Psoas muscle (tissue), 8 donors: ENCODE results near the gene PLAAT2. TPM values are rescaled to one million over a fixed set of nuclear protein-coding genes. Genes with fewer than 3 reads are reported as not detected.

Experiments
- ATAC-seq, 4 donors: fragments of 200-7000 bp; cut with Tn5 transposase; one replicate each; pipeline ENCODE4 v1.9.1; 2020; ENCODE audit warnings: moderate library complexity in 3 of 4, mild to moderate bottlenecking in 2 of 4
- DNase-seq, 2 donors: peaks; one replicate each; pipeline ENCODE4 v3.0.0-alpha.2; 2020
- H3K27ac ChIP-seq: fragments of 200-600 bp; one replicate; pipeline ENCODE4 v1.8.0; 2022
- H3K27me3 ChIP-seq, 3 donors: fragments of 200-600 bp in 1 of 3; one replicate each; pipeline versions ENCODE4 v1.6.1 to v1.8.0; 2013 to 2022; ENCODE audit warnings: low read length in 2 of 3, mild to moderate bottlenecking in 2 of 3, moderate library complexity in 1 of 3; ENCODE audit not compliant: insufficient read depth in 3 of 3
- H3K36me3 ChIP-seq, 2 donors: fragments of 200-600 bp in 1 of 2; one replicate each; pipeline versions ENCODE4 v1.6.1 to v1.8.0; 2013 to 2022; ENCODE audit warnings: low read depth in 1 of 2, mild to moderate bottlenecking in 1 of 2, moderate library complexity in 1 of 2; ENCODE audit not compliant: insufficient read depth in 1 of 2
- H3K4me1 ChIP-seq: fragments of 200-600 bp; one replicate; pipeline ENCODE4 v1.8.0; 2022
- H3K4me3 ChIP-seq: fragments of 200-600 bp; one replicate; pipeline ENCODE4 v1.8.0; 2022; ENCODE audit warnings: mild to moderate bottlenecking
- H3K9me3 ChIP-seq: fragments of 200-600 bp; one replicate; pipeline ENCODE4 v1.8.0; 2022
- CTCF ChIP-seq: fragments of 200-600 bp; IDR thresholded peaks from one replicate; pipeline ENCODE4 v1.8.0; 2022; ENCODE audit warnings: antibody characterized with exemption
- WGBS, 3 donors: extraction: QIAGEN DNeasy Blood & Tissue Kit; methylation state at CpG; one replicate each; pipeline versions ENCODE4 v1.1.6 to v1.1.7; 2013; 5-methylcytosine and 5-hydroxymethylcytosine counted together
- intact Hi-C, 2 donors: fragments of 100-400 bp; cut with DNase I; formaldehyde crosslinking; loops; one replicate each; pipeline versions ENCODE4 v1.11.0 to v1.14.2; 2022
- polyA plus RNA-seq, 3 donors: library from polyadenylated mRNA; stranded (reverse); fragments of 200-250 nt; gene quantifications; one replicate each; pipeline ENCODE4 v1.2.3, GENCODE V29; 2013
- total RNA-seq, 4 donors: library from RNA; stranded (reverse); fragmentation: NEBNext Ultra II Directional in 2 of 4; extraction: Animal tissue kit (Norgen Biotek cat#: 25700) in 2 of 4; gene quantifications; one replicate each; pipeline versions ENCODE4 v1.2.1 to v1.2.4, GENCODE V29; 2021 to 2023
- donor health status: healthy with polysubstance abuse.
- donor health status: DM: no; HTN: no; CAD: no; lungs with moderate emphysema.
- donor health status: Bipolar disorder and iron deficiency.
- donor health status: healthy.
- donor health status: DM: yes; HTN: yes; CAD: no.
- donor health status: DM: no; HTN: no; CAD: no.
- donor health status: DM: no; HTN: no; CAD: no.
- donor health status: DM: yes; HTN: yes; CAD: no.

The PLAAT2 gene
- total and polyA plus RNA-seq, 7 donors: 0.16 TPM; not detected in 6

GRCh38 chr11:63567044-63567840 is 4.1 kb upstream of the PLAAT2 start:
- Histone ChIP-seq H3K9me3 (no peaks in the 10 kb centered on the region), H3K27ac (peak overlapping the region; percentile 10), H3K4me3 (no peak overlapping the region), H3K36me3 (no peaks in the 10 kb centered on the region), H3K4me1 (peaks cover 10% of the 10 kb centered on the region), H3K27me3 (no peaks in the 10 kb centered on the region)
- intact Hi-C loops: no loop called here
- ATAC-seq: peak; percentile 81 to 85 (median 84)
- WGBS, 3 donors: 22 to 26% (median 23%) methylated on average over 5 of the region's 5 CpGs
- no peak for DNase-seq
- no peak for TF ChIP-seq CTCF

- H3K27ac ChIP-seq: no peak overlapping the region
- peaks cover 10% of the 10 kb centered on the region for H3K4me1 ChIP-seq
- H3K4me3 ChIP-seq: no peak overlapping the region
- WGBS, 3 donors: 82 to 92% (median 87%) methylated on average over 4 of the region's 4 CpGs
- ATAC-seq: no peak
- no peaks in the 10 kb centered on the region for H3K27me3 ChIP-seq
- intact Hi-C loops: no loop called here
- no peaks in the 10 kb centered on the region for H3K36me3 ChIP-seq
- no peak for DNase-seq
- no peaks in the 10 kb centered on the region for H3K9me3 ChIP-seq
- no peak for TF ChIP-seq CTCF
Observed at GRCh38 chr11:63564784-63565350, 1.7 kb upstream of the PLAAT2 start.

GRCh38 chr11:63564056-63564774 is 1.0 kb upstream of the PLAAT2 start:
- WGBS, 3 donors: 76 to 85% (median 83%) methylated on average over 7 of the region's 7 CpGs
- Histone ChIP-seq H3K36me3 (no peaks in the 10 kb centered on the region), H3K27ac (no peak overlapping the region), H3K4me3 (no peak overlapping the region), H3K4me1 (peaks cover 10% of the 10 kb centered on the region), H3K9me3 (no peaks in the 10 kb centered on the region), H3K27me3 (no peaks in the 10 kb centered on the region)
- TF ChIP-seq CTCF: no peak
- intact Hi-C loops: no loop called here
- ATAC-seq (no peak), DNase-seq (no peak)

- ATAC-seq: peak in 2 of 4 donors; percentile 35 to 50
- Histone ChIP-seq H3K4me1 (no peaks in the 10 kb centered on the region), H3K9me3 (no peaks in the 10 kb centered on the region), H3K4me3 (no peak overlapping the region), H3K27ac (no peak overlapping the region), H3K27me3 (no peaks in the 10 kb centered on the region), H3K36me3 (no peaks in the 10 kb centered on the region)
- DNase-seq: no peak
- TF ChIP-seq CTCF: no peak
- 63 to 78% (median 73%) methylated on average over 7 of the region's 7 CpGs for WGBS, 3 donors
- intact Hi-C loops: no loop called here
Observed at GRCh38 chr11:63560506-63561180, 2.5 kb downstream of the PLAAT2 start.
